Measurements from ENCODE around the gene CFAP77. TPM values are rescaled to one million over a fixed set of nuclear protein-coding genes. Genes with fewer than 3 reads are reported as not detected.

CFAP77 gene
- total and polyA plus RNA-seq, 4 donors: 0.38 TPM; not detected in 3

- no peaks in the 10 kb centered on the region for H3K9me3 ChIP-seq (ENCODE audit: control insufficient read depth, low read length)
- no peak overlapping the region for H3K4me3 ChIP-seq (ENCODE audit: low read length in 2 of 2)
- H3K27ac ChIP-seq (ENCODE audit: low read depth in 1 of 2, low read length in 2 of 2): no peak overlapping the region
- no peaks in the 10 kb centered on the region for H3K4me1 ChIP-seq (ENCODE audit: control insufficient read depth in 1 of 2, insufficient read depth in 2 of 2, low read length in 2 of 2)
- H3K27me3 ChIP-seq (ENCODE audit: control insufficient read depth in 1 of 2, insufficient read depth in 2 of 2, low read length in 1 of 2): peaks cover 0 to 2% of the 10 kb centered on the region in 2 donors
- DNase-seq (peak; percentile 2 to 51), ATAC-seq (ENCODE audit: low FRiP score) (no peak)
- no peaks in the 10 kb centered on the region for H3K36me3 ChIP-seq (ENCODE audit: control insufficient read depth in 1 of 2, insufficient read depth in 2 of 2, low read length in 1 of 2)
- 80 to 81% methylated on average over 9 of the region's 9 CpGs for WGBS, 2 donors
- intact Hi-C loops (cut with DNase I): no loop called here
Measured at GRCh38 chr9:132545578-132545977, 135.6 kb downstream of the CFAP77 start.

DNA sequence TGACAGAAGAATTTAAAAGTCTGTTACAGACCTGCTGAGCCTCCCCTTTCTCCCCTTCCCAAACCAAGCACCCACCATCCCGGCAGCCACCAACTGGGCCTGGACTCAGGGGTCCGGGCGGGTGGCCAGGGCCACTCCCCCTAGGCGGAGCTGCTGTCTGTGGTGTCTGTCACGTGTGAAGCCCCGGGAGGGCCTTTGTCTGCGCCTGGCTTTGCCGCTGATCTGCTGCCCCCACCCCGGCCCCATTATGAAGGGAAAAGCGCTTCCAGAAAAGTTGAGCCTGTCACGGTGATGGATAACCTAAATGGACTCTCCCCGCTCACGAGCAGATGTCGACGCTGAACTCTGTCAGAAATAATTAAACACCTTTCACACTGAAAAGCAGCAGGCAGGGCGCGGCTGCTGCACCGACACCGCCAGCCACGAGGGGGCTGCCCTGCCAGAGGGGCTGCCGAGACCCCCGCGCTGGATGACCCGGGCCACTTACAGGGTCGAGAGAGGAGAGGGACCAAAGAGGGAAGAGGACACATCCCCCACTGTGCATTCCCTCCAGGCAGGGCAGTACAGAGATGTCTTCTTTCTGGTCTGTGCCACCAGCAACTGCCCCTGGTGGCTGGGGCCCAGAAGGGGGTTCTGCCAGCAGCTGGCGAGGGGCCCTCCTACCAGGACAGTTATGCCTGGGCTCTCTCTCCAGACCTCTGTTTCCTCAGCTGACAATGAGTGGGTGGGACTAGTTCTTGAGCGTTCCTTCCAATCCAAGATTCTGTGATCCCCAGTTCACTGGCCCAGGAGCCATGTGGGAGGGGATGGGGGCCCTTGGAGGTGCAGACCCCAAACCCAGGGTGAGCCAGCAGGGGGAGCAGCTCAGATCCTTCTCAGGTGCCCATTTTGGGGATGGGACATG, 136.4 kb downstream of the CFAP77 start:
- Histone ChIP-seq H3K4me1 (ENCODE audit: control insufficient read depth in 1 of 2, insufficient read depth in 2 of 2, low read length in 2 of 2) (no peaks in the 10 kb centered on the region), H3K27ac (ENCODE audit: low read depth in 1 of 2, low read length in 2 of 2) (no peak overlapping the region), H3K27me3 (ENCODE audit: control insufficient read depth in 1 of 2, insufficient read depth in 2 of 2, low read length in 1 of 2) (peaks cover 0 to 2% of the 10 kb centered on the region in 2 donors), H3K9me3 (ENCODE audit: control insufficient read depth, low read length) (no peaks in the 10 kb centered on the region), H3K36me3 (ENCODE audit: control insufficient read depth in 1 of 2, insufficient read depth in 2 of 2, low read length in 1 of 2) (no peaks in the 10 kb centered on the region), H3K4me3 (ENCODE audit: low read length in 2 of 2) (no peak overlapping the region)
- DNase-seq (peak in 1 of 2 donors; percentile 63), ATAC-seq (ENCODE audit: low FRiP score) (no peak)
- 3% methylated on average over 27 of the region's 27 CpGs for WGBS, 2 donors
- intact Hi-C loops (cut with DNase I): no loop called here

- peaks cover 0 to 2% of the 10 kb centered on the region in 2 donors for H3K27me3 ChIP-seq (ENCODE audit: control insufficient read depth in 1 of 2, insufficient read depth in 2 of 2, low read length in 1 of 2)
- H3K27ac ChIP-seq (ENCODE audit: low read depth in 1 of 2, low read length in 2 of 2): no peak overlapping the region
- DNase-seq (no peak), ATAC-seq (ENCODE audit: low FRiP score) (no peak)
- 77% methylated on average over 7 of the region's 7 CpGs for WGBS, 2 donors
- intact Hi-C loops (cut with DNase I): no loop called here
- H3K9me3 ChIP-seq (ENCODE audit: control insufficient read depth, low read length): no peaks in the 10 kb centered on the region
- H3K36me3 ChIP-seq (ENCODE audit: control insufficient read depth in 1 of 2, insufficient read depth in 2 of 2, low read length in 1 of 2): no peaks in the 10 kb centered on the region
- no peaks in the 10 kb centered on the region for H3K4me1 ChIP-seq (ENCODE audit: control insufficient read depth in 1 of 2, insufficient read depth in 2 of 2, low read length in 2 of 2)
- H3K4me3 ChIP-seq (ENCODE audit: low read length in 2 of 2): no peak overlapping the region
Measured at GRCh38 chr9:132547052-132547431, 137.0 kb downstream of the CFAP77 start.

DNA sequence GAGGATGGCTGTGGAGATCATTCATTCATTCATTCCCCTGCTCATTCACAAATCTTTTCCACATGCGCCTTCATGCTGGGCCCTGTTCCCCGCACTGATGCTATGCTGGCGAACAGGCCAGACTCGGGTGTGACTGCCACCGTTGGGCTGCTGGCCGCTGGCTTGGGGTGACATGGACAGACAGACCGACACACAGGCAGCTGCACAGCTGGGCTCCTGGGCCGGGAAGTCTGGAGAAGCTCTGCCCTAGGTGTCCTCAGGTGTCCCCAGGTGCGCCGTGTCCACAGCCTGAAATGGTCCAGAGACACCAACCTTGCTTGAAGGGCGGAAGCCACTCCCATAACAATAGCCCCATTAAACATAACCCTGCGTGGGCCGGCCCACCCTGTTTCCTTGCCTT, 137.4 kb downstream of the CFAP77 start:
- WGBS, 2 donors: 87 to 91% methylated on average over 13 of the region's 13 CpGs
- H3K27me3 ChIP-seq (ENCODE audit: control insufficient read depth in 1 of 2, insufficient read depth in 2 of 2, low read length in 1 of 2): peaks cover 0 to 2% of the 10 kb centered on the region in 2 donors

DNA sequence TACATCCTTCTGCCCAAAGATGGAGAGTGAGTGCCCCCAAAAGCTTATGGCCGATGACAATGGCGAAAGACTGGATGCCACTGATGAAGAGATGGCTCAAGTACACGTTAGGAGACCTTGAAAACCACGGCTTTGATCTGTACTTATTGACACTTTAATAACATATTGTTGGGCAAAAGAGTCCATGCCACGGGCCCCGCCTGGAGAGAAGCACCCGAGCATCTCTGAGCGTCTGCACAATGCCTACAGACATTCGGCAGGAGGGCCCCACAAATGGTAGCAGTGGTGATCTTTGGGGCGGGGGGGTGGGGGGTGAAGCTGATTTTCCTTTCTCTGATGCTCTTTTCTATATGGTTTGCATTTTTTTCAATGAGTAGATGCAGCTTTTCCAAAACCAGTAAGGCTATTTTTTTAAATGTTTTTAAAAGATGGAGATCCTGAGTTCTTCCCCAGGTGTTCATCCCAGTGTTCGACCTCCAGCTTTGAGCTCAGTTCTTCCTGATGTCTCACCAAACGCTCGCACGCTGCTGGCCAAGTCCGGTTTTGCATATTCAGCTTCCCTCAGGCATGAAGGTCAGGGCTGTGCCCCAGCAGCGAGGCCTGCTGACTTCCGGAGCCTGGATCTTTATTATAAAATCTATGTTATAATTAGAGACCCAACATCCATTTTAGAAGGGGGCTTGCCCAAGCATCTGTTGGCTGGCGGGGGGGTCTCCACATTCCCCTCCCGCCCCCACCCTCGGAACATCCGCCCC, 138.1 kb downstream of the CFAP77 start:
- Histone ChIP-seq H3K36me3 (ENCODE audit: control insufficient read depth in 1 of 2, insufficient read depth in 2 of 2, low read length in 1 of 2) (no peaks in the 10 kb centered on the region), H3K4me3 (ENCODE audit: low read length in 2 of 2) (no peak overlapping the region), H3K4me1 (ENCODE audit: control insufficient read depth in 1 of 2, insufficient read depth in 2 of 2, low read length in 2 of 2) (no peaks in the 10 kb centered on the region), H3K9me3 (ENCODE audit: control insufficient read depth, low read length) (no peaks in the 10 kb centered on the region), H3K27me3 (ENCODE audit: control insufficient read depth in 1 of 2, insufficient read depth in 2 of 2, low read length in 1 of 2) (peaks cover 0 to 2% of the 10 kb centered on the region in 2 donors), H3K27ac (ENCODE audit: low read depth in 1 of 2, low read length in 2 of 2) (no peak overlapping the region)
- ATAC-seq (ENCODE audit: low FRiP score) (no peak), DNase-seq (peak in 1 of 2 donors; percentile 55)
- whole genome bisulfite sequencing, 2 donors: 76 to 78% methylated on average over 21 of the region's 21 CpGs
- intact Hi-C loops (cut with DNase I): no loop called here

More for the DNA sequence above, 137.4 kb downstream of the CFAP77 start:
- Histone ChIP-seq H3K9me3 (ENCODE audit: control insufficient read depth, low read length) (no peaks in the 10 kb centered on the region), H3K36me3 (ENCODE audit: control insufficient read depth in 1 of 2, insufficient read depth in 2 of 2, low read length in 1 of 2) (no peaks in the 10 kb centered on the region), H3K27ac (ENCODE audit: low read depth in 1 of 2, low read length in 2 of 2) (no peak overlapping the region), H3K4me1 (ENCODE audit: control insufficient read depth in 1 of 2, insufficient read depth in 2 of 2, low read length in 2 of 2) (no peaks in the 10 kb centered on the region), H3K4me3 (ENCODE audit: low read length in 2 of 2) (no peak overlapping the region)
- ATAC-seq (ENCODE audit: low FRiP score) (no peak), DNase-seq (peak in 1 of 2 donors; percentile 59)
- intact Hi-C loops (cut with DNase I): no loop called here

DNA sequence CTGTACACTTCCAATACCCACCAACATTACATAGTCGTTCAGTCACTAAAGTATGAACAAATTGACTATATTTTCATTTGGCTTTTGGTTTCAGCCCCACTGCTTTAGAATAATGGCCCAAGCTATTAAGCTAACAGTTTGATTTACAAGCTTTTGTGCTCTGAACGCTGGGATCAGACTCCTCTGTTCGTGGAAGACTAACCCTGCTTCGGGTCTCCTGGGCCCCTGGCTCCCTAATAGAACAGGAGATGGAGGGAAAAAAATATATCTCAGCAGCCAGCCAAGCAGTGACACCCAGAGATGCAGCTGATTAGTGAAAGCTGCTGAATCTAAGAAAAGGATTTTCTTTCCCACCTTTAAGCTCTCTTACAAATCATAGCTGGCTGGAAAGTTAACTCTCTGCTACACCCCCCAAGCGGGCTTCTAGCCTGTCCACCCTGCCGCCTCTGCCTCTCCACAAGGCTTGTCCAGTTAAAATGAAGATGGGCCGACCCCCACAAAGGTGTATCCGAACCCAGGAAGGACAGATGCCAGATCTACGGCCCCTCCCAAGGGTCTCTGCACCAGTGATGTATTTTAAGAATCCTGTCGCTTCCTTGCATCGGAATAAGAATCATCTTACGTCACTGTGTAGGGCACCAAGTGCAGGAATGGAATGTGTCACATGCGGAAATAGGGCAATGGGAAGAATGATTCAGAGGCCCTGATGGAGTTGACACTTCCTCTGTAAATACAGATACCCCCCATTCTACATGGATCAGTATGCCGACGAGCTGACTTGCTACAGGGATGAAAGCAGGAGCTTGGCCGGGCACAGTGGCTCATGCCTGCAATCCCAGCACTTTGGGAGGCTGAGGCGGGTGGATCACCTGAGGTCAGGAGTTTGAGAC, 139.0 kb downstream of the CFAP77 start:
- Histone ChIP-seq H3K27ac (ENCODE audit: low read depth in 1 of 2, low read length in 2 of 2) (no peak overlapping the region), H3K9me3 (ENCODE audit: control insufficient read depth, low read length) (no peaks in the 10 kb centered on the region), H3K27me3 (ENCODE audit: control insufficient read depth in 1 of 2, insufficient read depth in 2 of 2, low read length in 1 of 2) (peaks cover 0 to 2% of the 10 kb centered on the region in 2 donors), H3K4me3 (ENCODE audit: low read length in 2 of 2) (no peak overlapping the region), H3K36me3 (ENCODE audit: control insufficient read depth in 1 of 2, insufficient read depth in 2 of 2, low read length in 1 of 2) (no peaks in the 10 kb centered on the region), H3K4me1 (ENCODE audit: control insufficient read depth in 1 of 2, insufficient read depth in 2 of 2, low read length in 2 of 2) (no peaks in the 10 kb centered on the region)
- ATAC-seq (ENCODE audit: low FRiP score) (no peak), DNase-seq (peak in 1 of 2 donors; percentile 23)
- intact Hi-C loops (cut with DNase I): no loop called here
- 35 to 42% methylated on average over 17 of the region's 17 CpGs for WGBS, 2 donors

GRCh38 chr9:132551556-132551955, 141.5 kb downstream of the CFAP77 start:
- intact Hi-C loops (cut with DNase I): no loop called here
- no peak overlapping the region for H3K27ac ChIP-seq (ENCODE audit: low read depth in 1 of 2, low read length in 2 of 2)
- H3K4me1 ChIP-seq (ENCODE audit: control insufficient read depth in 1 of 2, insufficient read depth in 2 of 2, low read length in 2 of 2): no peaks in the 10 kb centered on the region
- no peak for DNase-seq
- 69 to 70% methylated on average over 13 of the region's 13 CpGs for WGBS, 2 donors
- ATAC-seq (ENCODE audit: low FRiP score): no peak
- H3K9me3 ChIP-seq (ENCODE audit: control insufficient read depth, low read length): no peaks in the 10 kb centered on the region
- H3K36me3 ChIP-seq (ENCODE audit: control insufficient read depth in 1 of 2, insufficient read depth in 2 of 2, low read length in 1 of 2): no peaks in the 10 kb centered on the region
- H3K27me3 ChIP-seq (ENCODE audit: control insufficient read depth in 1 of 2, insufficient read depth in 2 of 2, low read length in 1 of 2): peaks cover 0 to 2% of the 10 kb centered on the region in 2 donors
- no peak overlapping the region for H3K4me3 ChIP-seq (ENCODE audit: low read length in 2 of 2)

- intact Hi-C loops (cut with DNase I): no loop called here
- no peak overlapping the region for H3K27ac ChIP-seq (ENCODE audit: low read depth in 1 of 2, low read length in 2 of 2)
- H3K4me1 ChIP-seq (ENCODE audit: control insufficient read depth in 1 of 2, insufficient read depth in 2 of 2, low read length in 2 of 2): no peaks in the 10 kb centered on the region
- H3K4me3 ChIP-seq (ENCODE audit: low read length in 2 of 2): no peak overlapping the region
- ATAC-seq (ENCODE audit: low FRiP score): no peak
- DNase-seq: no peak
- H3K27me3 ChIP-seq (ENCODE audit: control insufficient read depth in 1 of 2, insufficient read depth in 2 of 2, low read length in 1 of 2): peaks cover 0 to 2% of the 10 kb centered on the region in 2 donors
- H3K9me3 ChIP-seq (ENCODE audit: control insufficient read depth, low read length): no peaks in the 10 kb centered on the region
- 85 to 87% methylated on average over 12 of the region's 12 CpGs for WGBS, 2 donors
- H3K36me3 ChIP-seq (ENCODE audit: control insufficient read depth in 1 of 2, insufficient read depth in 2 of 2, low read length in 1 of 2): no peaks in the 10 kb centered on the region
Measured at GRCh38 chr9:132552041-132552440, 142.0 kb downstream of the CFAP77 start.
